Left ventricle myocardium inferior (tissue), 1 donor: ENCODE results near the gene PLBD2. TPM values are rescaled to one million over a fixed set of nuclear protein-coding genes. Genes with fewer than 3 reads are reported as not detected.

Source experiments
- DNase-seq: peaks from one replicate; pipeline ENCODE4 v3.0.0-alpha.2; 2020
- H3K27ac ChIP-seq: fragments of 200-600 bp; replicated peaks from 2 replicates; pipeline ENCODE4 v1.8.0; 2021
- H3K27me3 ChIP-seq: fragments of 200-600 bp; 2 replicates; pipeline ENCODE4 v1.8.0; 2021; ENCODE audit warnings: low read depth
- H3K36me3 ChIP-seq: fragments of 200-600 bp; 2 replicates; pipeline ENCODE4 v1.8.0; 2021
- H3K4me1 ChIP-seq: fragments of 200-600 bp; 2 replicates; pipeline ENCODE4 v1.8.0; 2021
- H3K4me3 ChIP-seq: fragments of 200-600 bp; 2 replicates; pipeline ENCODE4 v1.8.0; 2021; ENCODE audit warnings: mild to moderate bottlenecking, moderate library complexity
- H3K9me3 ChIP-seq: fragments of 200-600 bp; replicated peaks from 2 replicates; pipeline ENCODE4 v1.8.0; 2021
- intact Hi-C: fragments of 100-400 bp; cut with micrococcal nuclease; formaldehyde crosslinking; loops from one replicate; pipeline ENCODE4 v1.11.0; 2022
- total RNA-seq: library from RNA; stranded (reverse); fragmentation: NEBNext Ultra II Directional; extraction: Animal tissue kit (Norgen Biotek cat#: 25700); gene quantifications from one replicate; pipeline ENCODE4 v1.2.1, GENCODE V29; 2021
- TF ChIP-seq, protein P1 (sequence below): fragments of 200-600 bp; IDR thresholded peaks from 2 replicates; pipeline ENCODE4 v1.8.0; 2021; ENCODE audit warnings: antibody characterized with exemption, mild to moderate bottlenecking, borderline replicate concordance
- donor health status: DM: no; HTN: yes; CAD: no; lungs with severe emphysema.

Gene PLBD2
- total RNA-seq, 1 donor from 2014 or later = 28.9 TPM

DNA sequence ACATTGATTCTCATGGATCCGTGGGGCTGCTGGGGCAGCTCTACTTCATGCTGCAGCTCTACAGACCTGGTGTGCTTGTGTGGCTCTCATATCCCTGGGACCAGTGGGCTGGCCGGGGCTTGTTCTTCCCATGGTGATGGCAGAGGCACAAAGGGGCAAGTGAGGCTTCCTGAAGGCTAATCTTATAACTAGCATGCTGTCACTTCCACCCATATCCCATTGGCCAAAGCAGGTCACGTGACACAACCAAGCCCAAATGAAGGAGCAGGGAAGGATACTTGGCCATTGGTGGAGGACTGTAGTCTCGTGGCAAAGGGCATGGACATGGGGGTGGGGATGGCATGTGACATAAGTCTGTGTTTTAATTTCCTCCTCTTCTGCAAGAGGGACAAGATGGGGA lies 9.9 kb downstream of the PLBD2 start:
- H3K36me3 ChIP-seq = peaks cover 40% of the 10 kb centered on the region
- TF ChIP-seq, protein P1, sequence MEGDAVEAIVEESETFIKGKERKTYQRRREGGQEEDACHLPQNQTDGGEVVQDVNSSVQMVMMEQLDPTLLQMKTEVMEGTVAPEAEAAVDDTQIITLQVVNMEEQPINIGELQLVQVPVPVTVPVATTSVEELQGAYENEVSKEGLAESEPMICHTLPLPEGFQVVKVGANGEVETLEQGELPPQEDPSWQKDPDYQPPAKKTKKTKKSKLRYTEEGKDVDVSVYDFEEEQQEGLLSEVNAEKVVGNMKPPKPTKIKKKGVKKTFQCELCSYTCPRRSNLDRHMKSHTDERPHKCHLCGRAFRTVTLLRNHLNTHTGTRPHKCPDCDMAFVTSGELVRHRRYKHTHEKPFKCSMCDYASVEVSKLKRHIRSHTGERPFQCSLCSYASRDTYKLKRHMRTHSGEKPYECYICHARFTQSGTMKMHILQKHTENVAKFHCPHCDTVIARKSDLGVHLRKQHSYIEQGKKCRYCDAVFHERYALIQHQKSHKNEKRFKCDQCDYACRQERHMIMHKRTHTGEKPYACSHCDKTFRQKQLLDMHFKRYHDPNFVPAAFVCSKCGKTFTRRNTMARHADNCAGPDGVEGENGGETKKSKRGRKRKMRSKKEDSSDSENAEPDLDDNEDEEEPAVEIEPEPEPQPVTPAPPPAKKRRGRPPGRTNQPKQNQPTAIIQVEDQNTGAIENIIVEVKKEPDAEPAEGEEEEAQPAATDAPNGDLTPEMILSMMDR = no peak
- intact Hi-C loops = no loop called here
- no peak overlapping the region for H3K27ac ChIP-seq
- no peak for DNase-seq
- no peaks in the 10 kb centered on the region for H3K27me3 ChIP-seq
- no peaks in the 10 kb centered on the region for H3K9me3 ChIP-seq
- no peak overlapping the region for H3K4me3 ChIP-seq
- peaks cover 29% of the 10 kb centered on the region for H3K4me1 ChIP-seq

DNA sequence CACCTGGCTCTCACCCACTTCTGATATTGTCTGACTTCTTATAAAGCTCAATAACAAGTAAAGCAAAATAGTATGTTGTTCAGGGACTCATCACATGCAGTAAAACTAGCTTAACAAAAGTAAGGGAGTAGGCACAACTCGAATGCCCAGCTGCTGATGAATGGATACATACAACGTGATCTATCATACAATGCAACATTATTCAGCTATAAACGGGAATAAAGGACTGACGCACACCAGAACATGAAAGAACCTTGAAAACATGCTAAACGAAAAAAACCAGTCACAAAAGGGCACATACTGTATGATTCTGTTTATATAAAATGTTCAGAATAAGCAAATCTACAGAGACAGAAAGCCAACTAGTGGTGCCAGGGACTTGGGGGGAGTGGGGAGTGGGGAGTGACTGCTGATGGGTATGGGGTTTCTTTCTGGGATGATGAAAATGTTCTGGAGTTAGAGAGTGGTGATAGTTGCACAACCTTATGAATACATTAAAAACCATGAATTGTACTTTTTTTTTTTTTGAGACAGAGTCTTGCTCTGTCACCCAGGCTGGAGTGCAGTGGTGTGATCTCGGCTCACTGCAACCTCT lies 11.1 kb downstream of the PLBD2 start:
- H3K4me1 ChIP-seq = peaks cover 29% of the 10 kb centered on the region
- H3K4me3 ChIP-seq = no peak overlapping the region
- no peaks in the 10 kb centered on the region for H3K27me3 ChIP-seq
- TF ChIP-seq, protein P1 = no peak
- H3K9me3 ChIP-seq = no peaks in the 10 kb centered on the region
- H3K36me3 ChIP-seq = peaks cover 46% of the 10 kb centered on the region
- intact Hi-C loops = no loop called here
- H3K27ac ChIP-seq = no peak overlapping the region
- no peak for DNase-seq

DNA sequence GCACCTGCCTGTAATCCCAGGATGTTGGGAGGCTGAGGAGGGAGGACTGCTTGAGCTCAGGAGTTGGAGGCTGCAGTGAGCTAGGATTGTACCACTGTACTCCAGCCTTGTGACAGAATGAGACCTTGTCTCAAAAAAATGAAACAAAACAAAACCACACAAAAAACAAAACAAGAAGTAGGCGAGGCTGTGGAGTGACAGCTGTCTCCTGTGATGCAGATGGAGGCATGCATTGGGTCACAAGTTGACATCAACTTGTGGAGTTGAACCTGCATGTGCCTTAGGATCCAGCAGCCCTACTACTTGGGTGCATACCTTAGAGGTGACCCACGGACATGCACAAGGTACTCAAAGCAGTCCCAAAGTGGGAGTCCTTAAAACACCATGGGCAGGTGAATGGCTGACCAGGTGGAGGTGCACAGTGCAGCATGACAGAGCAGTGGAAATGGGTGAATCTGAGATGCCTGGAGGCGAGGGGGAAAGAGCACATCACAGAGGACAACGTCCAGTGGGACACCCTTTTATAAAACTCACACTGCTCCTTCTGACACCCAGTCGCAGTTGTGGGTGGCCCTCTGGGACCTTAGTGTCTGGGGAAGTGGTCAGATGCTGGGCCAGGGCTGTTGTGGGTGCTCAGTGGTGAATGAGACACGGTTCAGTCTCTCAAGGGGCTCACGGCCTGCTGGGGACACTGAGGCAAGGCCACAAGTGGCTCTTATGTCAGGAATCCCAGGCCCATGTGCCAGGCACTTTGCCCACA lies 12.7 kb downstream of the PLBD2 start:
- Histone ChIP-seq H3K27me3 (no peaks in the 10 kb centered on the region), H3K9me3 (no peaks in the 10 kb centered on the region), H3K27ac (no peak overlapping the region), H3K4me1 (peaks cover 24% of the 10 kb centered on the region), H3K4me3 (no peak overlapping the region), H3K36me3 (peaks cover 50% of the 10 kb centered on the region)
- DNase-seq = no peak
- intact Hi-C loops = no loop called here
- TF ChIP-seq, protein P1 = no peak

DNA sequence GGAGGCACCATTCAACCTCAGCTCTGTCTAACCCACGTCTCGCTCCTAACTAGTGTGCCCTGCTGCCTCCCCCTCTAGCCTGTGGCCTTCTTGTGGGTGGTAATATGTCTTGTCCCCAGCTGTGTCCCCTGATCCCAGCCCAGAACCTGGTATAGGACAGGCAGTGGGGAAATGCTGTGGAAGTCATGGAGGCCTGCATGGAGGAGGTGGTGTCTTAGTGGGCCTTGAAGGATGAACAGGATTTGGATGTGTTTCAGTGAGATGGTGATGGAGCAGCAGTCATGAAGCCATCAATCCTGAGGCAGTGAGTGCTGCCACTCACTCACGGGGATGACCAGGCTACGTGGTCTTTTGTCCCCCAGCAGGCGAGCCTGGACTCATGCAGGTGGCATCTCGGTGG lies 13.4 kb downstream of the PLBD2 start:
- intact Hi-C loops = no loop called here
- no peak for DNase-seq
- Histone ChIP-seq H3K36me3 (peaks cover 57% of the 10 kb centered on the region), H3K27me3 (no peaks in the 10 kb centered on the region), H3K27ac (no peak overlapping the region), H3K4me3 (no peak overlapping the region), H3K4me1 (peaks cover 17% of the 10 kb centered on the region), H3K9me3 (no peaks in the 10 kb centered on the region)
- TF ChIP-seq, protein P1 = no peak

DNA sequence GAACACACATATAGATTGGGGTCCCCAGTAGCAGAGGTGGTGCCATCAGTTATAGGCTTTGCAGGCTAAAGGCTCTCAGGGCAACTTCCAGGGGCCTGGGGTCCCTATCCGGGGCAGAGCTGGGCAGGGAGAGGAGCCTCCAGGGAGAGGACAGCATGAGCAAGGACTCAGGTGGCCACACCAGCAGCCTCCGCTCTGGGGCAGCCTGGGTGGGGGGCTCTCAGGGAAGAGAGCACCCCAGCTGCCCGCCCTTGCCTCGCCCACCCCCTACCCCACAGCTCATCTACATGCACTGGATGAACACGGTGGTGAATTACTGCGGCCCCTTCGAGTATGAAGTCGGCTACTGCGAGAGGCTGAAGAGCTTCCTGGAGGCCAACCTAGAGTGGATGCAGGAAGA lies 14.0 kb downstream of the PLBD2 start:
- H3K27ac ChIP-seq = no peak overlapping the region
- intact Hi-C loops = no loop called here
- peaks cover 63% of the 10 kb centered on the region for H3K36me3 ChIP-seq
- H3K4me3 ChIP-seq = no peak overlapping the region
- TF ChIP-seq, protein P1 = no peak
- no peaks in the 10 kb centered on the region for H3K9me3 ChIP-seq
- no peak for DNase-seq
- H3K27me3 ChIP-seq = no peaks in the 10 kb centered on the region
- H3K4me1 ChIP-seq = peaks cover 11% of the 10 kb centered on the region
